HG03521 (cell line): ENCODE results near the gene PDGFA.
"Not testable (repeated sequence)": the region's sequence is repeated elsewhere in the genome, so short reads cannot be mapped to it uniquely, and the experiment has no call there.

Source experiments
- ATAC-seq: cut with Tn5 transposase; IDR thresholded peaks from one replicate; pipeline ENCODE4 v1.9.1; 2021; ENCODE audit warnings: mild to moderate bottlenecking, moderate library complexity; ENCODE audit not compliant: unreplicated experiment

Gene PDGFA

GRCh38 chr7:552151-552867 lies 32.7 kb upstream of the PDGFA start:
- ATAC-seq = not testable (repeated sequence)

- not testable (repeated sequence) for ATAC-seq
Measured at GRCh38 chr7:551615-551970, 31.9 kb upstream of the PDGFA start.

- ATAC-seq = no peak
Measured at GRCh38 chr7:550881-551614, 31.4 kb upstream of the PDGFA start.

- no peak for ATAC-seq
Measured at GRCh38 chr7:549891-550625, 30.4 kb upstream of the PDGFA start.

- no peak for ATAC-seq
Measured at GRCh38 chr7:549066-549890, 29.6 kb upstream of the PDGFA start.

- no peak for ATAC-seq
Measured at GRCh38 chr7:548401-548800, 28.8 kb upstream of the PDGFA start.

- ATAC-seq = no peak
Measured at GRCh38 chr7:545470-545869, 25.8 kb upstream of the PDGFA start.

GRCh38 chr7:544338-545221 lies 24.9 kb upstream of the PDGFA start:
- no peak for ATAC-seq

GRCh38 chr7:543501-544337 lies 24.1 kb upstream of the PDGFA start:
- ATAC-seq = no peak

GRCh38 chr7:542713-543500 lies 23.3 kb upstream of the PDGFA start:
- no peak for ATAC-seq

- no peak for ATAC-seq
Measured at GRCh38 chr7:542131-542712, 22.6 kb upstream of the PDGFA start.

GRCh38 chr7:541661-542060 lies 22.0 kb upstream of the PDGFA start:
- no peak for ATAC-seq

GRCh38 chr7:540997-541396 lies 21.4 kb upstream of the PDGFA start:
- no peak for ATAC-seq

- ATAC-seq = no peak
Measured at GRCh38 chr7:540579-540978, 20.9 kb upstream of the PDGFA start.

- ATAC-seq = no peak
Measured at GRCh38 chr7:539731-540411, 20.2 kb upstream of the PDGFA start.

GRCh38 chr7:538764-539685 lies 19.4 kb upstream of the PDGFA start:
- ATAC-seq = no peak
